VCaP (cell line): Measurements from ENCODE around the gene NCK2.
"Not testable (repeated sequence)": the region's sequence is repeated elsewhere in the genome, so short reads cannot be mapped to it uniquely, and the experiment has no call there.

Source experiments
- H3K27ac ChIP-seq: fragments of 450-650 bp; 2 replicates; pipeline ENCODE4 v1.5.1; 2017
- TF ChIP-seq, protein P1 (sequence below): fragments of 450-650 bp; conservative IDR thresholded peaks from 2 replicates; pipeline ENCODE4 v1.5.1; 2017; ENCODE audit warnings: mild to moderate bottlenecking, moderate library complexity

The NCK2 gene

DNA sequence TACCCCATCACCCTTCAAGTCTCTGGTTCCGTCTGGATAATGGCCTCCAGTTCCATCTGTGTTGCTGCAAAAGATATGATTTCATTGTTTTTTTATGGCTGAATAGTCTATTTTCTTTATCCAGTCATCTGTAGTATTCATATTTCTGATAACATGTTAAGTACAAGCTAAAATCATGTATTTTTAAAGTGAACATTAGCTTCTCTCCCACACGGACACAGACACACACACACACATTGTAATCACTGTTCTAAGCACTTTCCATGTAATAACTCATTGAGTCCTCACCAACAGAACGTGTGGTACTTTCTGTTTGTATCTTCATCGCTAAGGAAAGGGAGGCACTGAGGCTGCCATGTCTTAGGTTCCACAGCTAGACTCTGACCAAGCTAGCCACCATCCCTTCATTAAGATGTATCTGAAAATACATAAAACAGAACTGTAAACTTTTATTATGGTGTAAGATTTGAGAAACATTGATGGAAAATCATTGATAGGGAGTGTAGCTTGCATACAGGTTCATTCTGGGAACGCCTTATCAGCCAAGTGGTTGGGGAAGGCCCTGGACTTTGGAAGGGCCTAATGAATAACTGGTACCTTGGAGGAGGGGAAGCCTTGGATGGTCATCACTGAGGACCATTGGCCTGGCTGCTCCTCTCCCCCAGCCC lies 8.1 kb downstream of the NCK2 start:
- H3K27ac ChIP-seq, result no peak overlapping the region
- TF ChIP-seq, protein P1, sequence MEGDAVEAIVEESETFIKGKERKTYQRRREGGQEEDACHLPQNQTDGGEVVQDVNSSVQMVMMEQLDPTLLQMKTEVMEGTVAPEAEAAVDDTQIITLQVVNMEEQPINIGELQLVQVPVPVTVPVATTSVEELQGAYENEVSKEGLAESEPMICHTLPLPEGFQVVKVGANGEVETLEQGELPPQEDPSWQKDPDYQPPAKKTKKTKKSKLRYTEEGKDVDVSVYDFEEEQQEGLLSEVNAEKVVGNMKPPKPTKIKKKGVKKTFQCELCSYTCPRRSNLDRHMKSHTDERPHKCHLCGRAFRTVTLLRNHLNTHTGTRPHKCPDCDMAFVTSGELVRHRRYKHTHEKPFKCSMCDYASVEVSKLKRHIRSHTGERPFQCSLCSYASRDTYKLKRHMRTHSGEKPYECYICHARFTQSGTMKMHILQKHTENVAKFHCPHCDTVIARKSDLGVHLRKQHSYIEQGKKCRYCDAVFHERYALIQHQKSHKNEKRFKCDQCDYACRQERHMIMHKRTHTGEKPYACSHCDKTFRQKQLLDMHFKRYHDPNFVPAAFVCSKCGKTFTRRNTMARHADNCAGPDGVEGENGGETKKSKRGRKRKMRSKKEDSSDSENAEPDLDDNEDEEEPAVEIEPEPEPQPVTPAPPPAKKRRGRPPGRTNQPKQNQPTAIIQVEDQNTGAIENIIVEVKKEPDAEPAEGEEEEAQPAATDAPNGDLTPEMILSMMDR, result no peak

DNA sequence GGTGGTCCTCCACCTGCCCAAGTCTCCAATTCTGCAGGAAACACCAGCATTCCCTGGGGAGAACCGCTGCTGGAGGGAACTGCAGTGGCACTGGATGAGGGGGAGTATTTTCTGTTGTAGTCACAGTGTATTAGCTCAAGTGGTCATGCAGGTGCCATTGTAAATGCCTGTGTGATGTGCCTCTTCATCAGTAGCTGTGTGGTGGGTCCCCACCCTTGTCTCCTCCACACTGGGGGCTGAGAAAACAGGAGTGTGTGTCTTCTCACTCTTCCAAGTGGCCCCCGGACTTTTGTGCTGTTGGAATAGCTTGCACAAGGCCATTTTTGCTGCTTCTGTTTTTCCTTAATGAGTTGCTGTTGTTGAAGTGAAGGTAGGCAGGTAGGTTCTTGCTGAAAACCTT lies 8.7 kb downstream of the NCK2 start:
- H3K27ac ChIP-seq, result no peak overlapping the region
- TF ChIP-seq, protein P1, result no peak

DNA sequence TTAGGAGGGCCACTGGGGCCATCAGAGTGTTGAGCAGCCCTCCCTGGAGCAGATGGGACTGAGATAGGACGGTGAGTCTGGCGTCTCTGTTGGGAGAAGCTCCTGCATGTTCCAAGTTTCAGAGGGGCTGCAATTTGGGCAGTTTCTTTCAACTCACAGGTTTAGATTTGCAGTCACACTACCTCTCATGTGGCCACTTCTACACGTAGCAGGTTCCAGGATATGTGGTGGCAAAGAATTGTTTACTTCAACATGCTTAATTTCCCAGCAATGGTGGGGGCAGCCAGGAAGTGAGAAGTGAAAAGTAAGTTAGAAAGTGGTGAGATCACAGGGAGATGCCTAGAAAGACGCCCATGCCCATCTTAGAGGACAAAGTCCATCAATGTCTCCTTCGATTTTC lies 9.3 kb downstream of the NCK2 start:
- no peak overlapping the region for H3K27ac ChIP-seq
- TF ChIP-seq, protein P1, result no peak

DNA sequence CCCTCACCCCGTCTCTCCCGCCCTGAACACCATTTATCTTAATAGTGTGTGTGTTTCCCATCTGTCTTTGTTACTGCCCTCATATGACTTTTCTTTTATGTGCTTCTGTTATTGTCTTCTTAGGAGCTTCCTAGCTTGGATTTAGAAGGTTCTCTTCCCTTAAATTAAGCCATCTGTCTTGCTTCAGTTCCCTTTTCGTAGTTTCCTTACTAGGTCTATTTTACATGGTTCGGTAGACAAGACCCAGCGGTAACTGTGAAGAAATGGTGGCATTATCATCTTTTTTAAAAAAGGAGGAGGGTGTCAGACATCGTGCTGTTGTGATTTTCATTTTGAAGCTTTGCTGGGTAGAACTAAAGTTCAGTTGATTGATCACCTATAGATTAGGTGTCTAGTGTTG lies 10.3 kb downstream of the NCK2 start:
- H3K27ac ChIP-seq, result no peak overlapping the region
- TF ChIP-seq, protein P1, result no peak

DNA sequence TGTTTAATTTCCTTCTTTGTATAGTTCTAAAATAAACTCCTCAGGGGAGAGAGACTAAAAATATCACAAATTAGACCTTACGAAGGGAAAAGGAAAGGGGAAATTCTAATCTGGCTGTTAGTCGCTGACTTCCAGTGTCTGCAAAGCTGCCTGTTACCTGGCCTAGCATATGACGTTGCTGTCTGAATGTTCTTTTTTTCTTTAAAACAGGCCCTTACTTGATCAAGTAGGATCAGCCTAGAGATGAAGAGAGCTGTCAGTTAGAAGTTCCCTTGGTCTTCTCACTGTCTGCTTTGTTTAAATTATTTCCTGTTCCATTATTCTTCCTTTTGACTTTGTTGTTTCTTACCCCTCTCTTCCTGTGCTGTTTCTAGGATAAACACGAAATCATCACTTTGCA lies 11.2 kb downstream of the NCK2 start:
- TF ChIP-seq, protein P1, result no peak
- no peak overlapping the region for H3K27ac ChIP-seq

DNA sequence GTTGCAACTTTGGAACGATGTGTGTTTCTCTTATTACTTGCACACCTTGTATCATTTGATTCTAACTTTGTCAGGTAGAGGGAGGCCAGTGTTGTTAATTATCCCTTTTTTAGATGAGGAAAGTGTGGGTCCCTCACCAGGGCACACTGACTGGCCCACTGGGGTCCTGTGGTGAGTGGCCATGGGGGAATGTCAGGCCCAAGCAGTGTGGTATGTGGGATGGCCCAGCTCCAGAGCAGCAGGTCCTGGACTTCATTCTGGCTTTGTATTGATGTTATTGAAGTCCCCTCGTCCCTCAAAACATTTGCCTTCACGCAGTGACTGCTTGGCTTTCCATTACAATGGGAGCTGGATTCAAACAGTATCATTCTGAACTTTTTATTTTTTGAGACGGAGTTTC lies 11.7 kb downstream of the NCK2 start:
- TF ChIP-seq, protein P1, result no peak

DNA sequence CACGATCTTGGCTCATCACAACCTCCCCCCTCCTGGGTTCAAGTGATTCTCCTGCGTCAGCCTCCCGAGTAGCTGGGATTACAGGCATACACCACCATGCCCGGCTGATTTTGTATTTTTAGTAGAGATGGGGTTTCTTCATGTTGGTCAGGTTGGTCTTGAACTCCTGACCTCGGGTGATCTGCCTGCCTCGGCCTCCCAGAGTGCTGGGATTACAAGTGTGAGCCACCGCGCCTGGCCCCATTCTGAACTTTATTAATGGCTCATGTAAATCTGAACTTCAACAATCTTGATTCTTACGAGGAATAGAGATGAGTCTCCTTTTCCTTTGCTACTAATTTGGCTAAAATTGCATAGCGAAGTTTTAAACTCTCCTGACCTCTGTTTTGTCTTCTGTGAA lies 12.2 kb downstream of the NCK2 start:
- not testable (repeated sequence) for H3K27ac ChIP-seq

More for the DNA sequence above, 11.7 kb downstream of the NCK2 start:
- no peak overlapping the region for H3K27ac ChIP-seq

DNA sequence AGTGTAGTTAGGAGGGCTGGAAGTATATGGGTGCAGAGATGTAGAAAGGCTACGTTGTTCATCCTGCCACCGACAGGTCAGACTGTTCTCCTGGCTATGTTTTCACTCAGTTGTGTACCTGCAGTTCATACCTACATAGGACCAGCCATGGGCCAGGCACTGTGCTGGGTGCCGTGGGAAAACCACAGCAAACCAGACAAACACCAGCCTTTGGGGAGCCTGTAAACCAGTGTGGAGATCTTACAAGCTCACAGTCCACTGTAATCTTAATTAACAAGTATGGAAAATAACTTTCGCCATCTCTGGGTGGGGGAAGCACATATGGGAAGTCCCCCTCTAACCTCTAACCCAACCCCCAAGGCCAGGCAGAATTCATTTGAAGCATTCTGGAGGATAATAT lies 12.7 kb downstream of the NCK2 start:
- TF ChIP-seq, protein P1, result no peak
- no peak overlapping the region for H3K27ac ChIP-seq
